GM19467 (cell line): Measurements from ENCODE around the gene APBA1.
A peak's percentile ranks its signal among the peaks of the same experiment; 100 is the strongest.

Source experiments
- ATAC-seq: cut with Tn5 transposase; IDR thresholded peaks from one replicate; pipeline ENCODE4 v1.9.1; 2021; ENCODE audit warnings: mild to moderate bottlenecking, moderate library complexity; ENCODE audit not compliant: unreplicated experiment

APBA1 gene

GRCh38 chr9:69671879-69672595 is at the start of gene APBA1:
TSS of gene APBA1 (minus strand) at chr9:69672371.
- peak; percentile 29 for ATAC-seq

- ATAC-seq, result no peak
These were observed 47.8 kb upstream of the APBA1 start for GRCh38 chr9:69719983-69720382.

DNA sequence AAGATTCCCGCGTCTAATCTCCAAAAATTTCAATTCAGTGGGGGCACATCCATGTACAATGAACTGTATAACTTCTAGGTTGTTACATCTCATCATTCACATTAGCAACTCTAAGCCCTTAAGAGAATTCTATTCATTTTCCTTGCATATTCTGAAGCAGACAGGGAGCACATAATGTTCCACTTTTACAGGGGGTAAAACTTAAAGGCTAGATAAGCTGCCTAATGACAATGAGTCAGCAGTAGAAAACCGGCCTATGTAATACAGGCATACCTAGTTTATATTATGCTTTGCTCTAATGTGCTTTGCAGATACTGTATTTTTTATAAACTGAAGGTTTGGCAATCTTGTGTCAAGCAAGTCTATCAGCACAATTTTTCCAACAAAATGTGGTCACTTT is 47.2 kb upstream of the APBA1 start:
- no peak for ATAC-seq

GRCh38 chr9:69718218-69718617 is 46.0 kb upstream of the APBA1 start:
- ATAC-seq, result no peak

- ATAC-seq, result no peak
These were observed 43.7 kb upstream of the APBA1 start for GRCh38 chr9:69715825-69716224.

- no peak for ATAC-seq
These were observed 42.9 kb upstream of the APBA1 start for GRCh38 chr9:69715096-69715495.

DNA sequence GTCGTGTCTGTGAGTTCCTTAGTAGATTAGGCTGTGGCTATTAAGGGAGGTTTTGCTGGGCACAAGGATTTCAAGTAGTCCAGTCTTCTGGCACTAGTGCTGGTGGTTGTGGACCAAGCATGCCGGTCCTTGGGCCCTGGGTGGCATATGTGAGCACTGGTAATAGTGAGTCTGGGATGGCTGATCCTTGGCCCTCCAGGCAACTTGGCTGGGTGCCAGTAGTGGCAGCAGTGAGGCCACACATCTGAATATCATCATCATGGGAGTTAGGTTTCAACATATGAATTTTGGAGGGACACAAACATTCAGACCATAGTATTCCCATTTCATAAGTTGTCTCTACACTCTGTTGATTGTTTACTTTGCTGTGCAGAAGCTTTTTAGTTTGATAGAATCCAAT is 25.3 kb upstream of the APBA1 start:
- no peak for ATAC-seq

- ATAC-seq, result no peak
These were observed 24.6 kb upstream of the APBA1 start for GRCh38 chr9:69696802-69697201.

- no peak for ATAC-seq
These were observed 17.9 kb upstream of the APBA1 start for GRCh38 chr9:69689991-69690538.

GRCh38 chr9:69683927-69684326 is 11.8 kb upstream of the APBA1 start:
- no peak for ATAC-seq

GRCh38 chr9:69678843-69679538 is 6.8 kb upstream of the APBA1 start:
- no peak for ATAC-seq

GRCh38 chr9:69677931-69678330 is 5.8 kb upstream of the APBA1 start:
- ATAC-seq, result no peak

GRCh38 chr9:69675563-69675962 is 3.4 kb upstream of the APBA1 start:
- no peak for ATAC-seq

DNA sequence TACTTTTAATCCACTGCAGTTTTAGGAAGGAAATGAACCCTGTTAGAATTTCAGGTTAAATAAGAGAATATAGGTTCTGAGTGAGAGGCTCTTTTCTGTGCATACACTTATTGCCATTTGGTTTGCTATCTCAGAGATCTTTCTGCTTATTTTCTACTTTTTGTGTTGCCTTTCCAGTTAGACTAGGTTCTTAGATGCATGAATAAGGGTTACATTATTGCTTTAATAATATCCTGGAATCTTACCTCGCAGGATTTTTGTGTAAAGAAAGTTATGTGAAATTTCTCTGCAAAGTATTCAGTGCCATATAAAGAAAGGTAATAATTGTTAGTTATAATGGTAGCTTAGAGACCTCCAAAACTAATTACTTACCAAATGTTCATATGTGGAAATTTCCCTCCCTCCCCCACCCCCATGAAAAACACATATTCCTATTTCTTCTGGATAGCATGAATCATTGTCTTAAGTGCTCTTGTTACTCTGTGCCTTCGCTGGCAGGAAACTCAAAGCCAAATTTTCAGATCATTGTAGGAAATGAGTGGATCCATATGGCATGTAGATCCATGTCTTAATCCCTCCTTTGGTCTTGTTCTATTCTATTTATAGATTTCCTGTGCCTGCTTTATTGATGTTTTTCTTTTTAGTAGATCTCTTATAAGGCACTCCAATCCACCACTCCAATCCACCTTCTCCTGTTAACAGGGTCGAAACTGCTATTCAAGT is 2.7 kb upstream of the APBA1 start:
- ATAC-seq, result no peak

GRCh38 chr9:69674112-69674685 is 2.0 kb upstream of the APBA1 start:
- no peak for ATAC-seq

DNA sequence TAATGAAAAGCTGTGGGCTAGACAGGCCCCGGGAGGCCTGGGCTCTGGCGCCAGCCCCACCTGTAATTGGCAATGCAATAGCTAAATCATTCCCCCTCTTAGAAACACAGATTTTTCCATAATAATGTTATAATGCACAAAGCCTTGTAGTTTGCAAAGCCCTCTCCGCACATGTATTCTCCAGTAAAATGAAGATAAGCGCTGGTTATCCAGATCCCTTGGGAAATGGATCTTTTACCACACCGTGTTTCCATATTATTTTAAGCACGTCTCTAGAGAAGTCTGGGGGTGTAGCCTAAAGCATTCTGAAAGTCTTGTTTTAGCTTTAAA is 1.1 kb upstream of the APBA1 start:
- ATAC-seq, result no peak

- peak; percentile 94 for ATAC-seq
These were observed 582 bp upstream of the APBA1 start for GRCh38 chr9:69672596-69673310.

GRCh38 chr9:69671311-69671878 is 776 bp downstream of the APBA1 start:
- no peak for ATAC-seq

- no peak for ATAC-seq
These were observed 4.9 kb downstream of the APBA1 start for GRCh38 chr9:69667306-69667705.

DNA sequence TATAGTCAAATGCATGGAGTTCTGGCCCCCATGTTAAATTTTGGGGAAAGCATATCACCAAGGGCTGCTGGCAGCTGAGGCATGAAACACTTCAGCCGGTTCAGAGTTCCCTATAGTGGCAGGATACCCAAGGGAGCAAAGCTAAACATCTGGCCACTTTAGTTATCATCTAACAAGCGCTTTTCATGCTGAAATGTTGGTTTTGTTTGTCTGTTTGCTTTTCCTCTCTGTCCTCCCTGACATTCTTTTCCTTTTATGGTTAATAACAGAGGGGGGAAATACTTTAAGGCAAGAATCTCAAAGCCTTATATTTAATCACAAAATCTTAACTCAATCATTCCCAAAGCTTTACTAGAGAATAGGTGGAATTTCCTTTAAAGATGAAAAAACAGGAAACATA is 11.9 kb downstream of the APBA1 start:
- ATAC-seq, result no peak
